ENCODE data around the gene LGALS14. TPM values are rescaled to one million over a fixed set of nuclear protein-coding genes. Genes with fewer than 3 reads are reported as not detected.

The LGALS14 gene
- total and polyA plus RNA-seq, 10 donors = not detected

DNA sequence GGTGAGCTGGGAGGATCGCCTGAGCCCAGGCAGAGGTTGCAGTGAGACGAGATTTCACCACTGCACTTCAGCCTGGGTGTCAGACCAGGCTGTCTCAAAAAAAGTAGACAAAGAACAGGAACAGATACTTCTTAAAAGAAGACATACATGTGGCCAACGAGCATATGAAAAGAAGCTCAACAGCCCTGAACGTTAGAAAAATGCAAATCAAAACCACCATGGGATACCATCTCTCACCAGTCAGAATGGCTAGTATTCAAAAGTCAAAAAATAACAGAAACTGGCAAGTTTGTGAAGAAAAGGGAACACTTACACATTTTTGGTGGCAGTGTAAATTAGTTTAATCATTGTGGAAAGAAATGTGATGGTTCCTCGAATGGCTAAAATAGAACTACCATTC is 3.0 kb upstream of the LGALS14 start:
- WGBS, 5 donors = 59 to 66% (median 64%) methylated on average over 5 of the region's 5 CpGs
- no peak for DNase-seq
- Histone ChIP-seq H3K27me3 (replicated peaks in 1 of 7) (peaks cover 0 to 53% (median 5%) of the 10 kb centered on the region in 7 donors), H3K4me1 (peaks cover 0 to 4% (median 0%) of the 10 kb centered on the region in 6 donors), H3K4me3 (no peak overlapping the region), H3K9me3 (no peaks in the 10 kb centered on the region), H3K27ac (no peak overlapping the region), H3K36me3 (no peaks in the 10 kb centered on the region)
- intact Hi-C loops (cut with DNase I; ENCODE audit: low total_unique reads) = no loop called here
- no peak for TF ChIP-seq POLR2A (IDR thresholded peaks at IDR 0.05)
- TF ChIP-seq, protein P1, sequence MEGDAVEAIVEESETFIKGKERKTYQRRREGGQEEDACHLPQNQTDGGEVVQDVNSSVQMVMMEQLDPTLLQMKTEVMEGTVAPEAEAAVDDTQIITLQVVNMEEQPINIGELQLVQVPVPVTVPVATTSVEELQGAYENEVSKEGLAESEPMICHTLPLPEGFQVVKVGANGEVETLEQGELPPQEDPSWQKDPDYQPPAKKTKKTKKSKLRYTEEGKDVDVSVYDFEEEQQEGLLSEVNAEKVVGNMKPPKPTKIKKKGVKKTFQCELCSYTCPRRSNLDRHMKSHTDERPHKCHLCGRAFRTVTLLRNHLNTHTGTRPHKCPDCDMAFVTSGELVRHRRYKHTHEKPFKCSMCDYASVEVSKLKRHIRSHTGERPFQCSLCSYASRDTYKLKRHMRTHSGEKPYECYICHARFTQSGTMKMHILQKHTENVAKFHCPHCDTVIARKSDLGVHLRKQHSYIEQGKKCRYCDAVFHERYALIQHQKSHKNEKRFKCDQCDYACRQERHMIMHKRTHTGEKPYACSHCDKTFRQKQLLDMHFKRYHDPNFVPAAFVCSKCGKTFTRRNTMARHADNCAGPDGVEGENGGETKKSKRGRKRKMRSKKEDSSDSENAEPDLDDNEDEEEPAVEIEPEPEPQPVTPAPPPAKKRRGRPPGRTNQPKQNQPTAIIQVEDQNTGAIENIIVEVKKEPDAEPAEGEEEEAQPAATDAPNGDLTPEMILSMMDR (IDR thresholded peaks at IDR 0.05 in 8 of 11, conservative IDR thresholded peaks at IDR 0.05 in 3 of 11) = no peak
- TF ChIP-seq POLR2AphosphoS5 (IDR thresholded peaks at IDR 0.05) = no peak

DNA sequence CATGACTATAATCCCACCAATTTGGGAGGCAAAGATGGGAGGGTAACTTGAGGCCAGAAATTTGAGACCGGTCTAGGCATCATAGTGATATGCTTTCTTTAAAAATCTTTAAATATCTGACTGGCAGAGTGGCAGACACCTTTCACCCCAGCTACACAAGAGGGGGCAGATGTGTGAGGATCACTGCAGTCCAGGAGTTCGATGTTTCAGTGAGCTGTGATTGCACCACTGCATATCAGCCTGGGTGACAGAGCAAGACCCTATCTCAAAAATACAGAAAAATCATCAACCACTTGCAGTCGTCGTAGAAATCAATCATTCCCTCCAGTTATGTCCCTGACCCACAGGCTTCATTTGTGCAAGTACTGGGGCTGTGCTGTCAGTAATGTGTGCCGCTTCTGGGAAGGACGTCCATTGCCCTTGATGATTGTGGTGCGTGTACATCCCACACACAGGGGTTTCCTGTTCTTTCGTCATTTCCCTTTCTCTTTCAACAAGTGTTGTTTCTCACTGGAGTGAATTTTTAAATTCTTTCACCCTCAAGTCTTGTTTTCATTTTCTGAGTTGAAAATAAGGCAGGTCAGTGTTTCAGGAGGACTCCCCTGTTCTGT is 1.4 kb downstream of the LGALS14 start:
- DNase-seq = no peak
- Histone ChIP-seq H3K9me3 (no peaks in the 10 kb centered on the region), H3K27me3 (replicated peaks in 1 of 7) (peaks cover 0 to 24% (median 3%) of the 10 kb centered on the region in 7 donors), H3K4me1 (peaks cover 0 to 4% (median 0%) of the 10 kb centered on the region in 6 donors), H3K36me3 (no peaks in the 10 kb centered on the region), H3K4me3 (no peak overlapping the region), H3K27ac (peak overlapping the region in 1 of 8 donors; percentile 9)
- 40 to 47% (median 45%) methylated on average over 8 of the region's 8 CpGs for WGBS, 5 donors
- intact Hi-C loops (cut with DNase I; ENCODE audit: low total_unique reads) = no loop called here
- no peak for TF ChIP-seq POLR2AphosphoS5 (IDR thresholded peaks at IDR 0.05)
- TF ChIP-seq, protein P1 (IDR thresholded peaks at IDR 0.05 in 8 of 11, conservative IDR thresholded peaks at IDR 0.05 in 3 of 11) = no peak
- no peak for TF ChIP-seq POLR2A (IDR thresholded peaks at IDR 0.05)

DNA sequence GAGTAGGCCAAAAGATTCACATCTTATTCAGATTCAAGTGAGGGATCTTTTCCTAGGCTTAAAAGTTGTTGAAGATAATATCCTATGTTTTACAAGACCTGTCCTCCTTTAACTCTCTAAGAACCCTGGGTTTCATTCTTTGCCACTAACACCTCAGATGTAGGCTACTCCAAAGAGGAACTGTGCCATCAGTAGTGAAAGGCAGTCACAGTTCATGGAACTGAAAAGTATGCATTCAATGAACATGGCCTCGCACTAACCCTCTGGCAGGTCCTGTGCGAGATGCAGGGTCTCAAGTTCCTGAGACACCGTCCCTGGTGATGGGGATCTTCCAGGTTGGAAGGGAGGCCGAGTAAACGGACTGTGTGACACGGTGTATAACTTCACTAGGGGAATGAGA is 4.3 kb downstream of the LGALS14 start:
- no peak for DNase-seq
- Histone ChIP-seq H3K27ac (no peak overlapping the region), H3K9me3 (no peaks in the 10 kb centered on the region), H3K27me3 (replicated peaks in 1 of 7) (peaks cover 0 to 4% (median 0%) of the 10 kb centered on the region in 7 donors), H3K4me3 (no peak overlapping the region), H3K36me3 (no peaks in the 10 kb centered on the region), H3K4me1 (peaks cover 0 to 4% (median 0%) of the 10 kb centered on the region in 6 donors)
- intact Hi-C loops (cut with DNase I; ENCODE audit: low total_unique reads) = no loop called here
- TF ChIP-seq POLR2AphosphoS5 (IDR thresholded peaks at IDR 0.05) (no peak), POLR2A (IDR thresholded peaks at IDR 0.05) (no peak)
- TF ChIP-seq, protein P1 (IDR thresholded peaks at IDR 0.05 in 8 of 11, conservative IDR thresholded peaks at IDR 0.05 in 3 of 11) = no peak
- 74 to 85% (median 82%) methylated on average over 6 of the region's 6 CpGs for WGBS, 5 donors

DNA sequence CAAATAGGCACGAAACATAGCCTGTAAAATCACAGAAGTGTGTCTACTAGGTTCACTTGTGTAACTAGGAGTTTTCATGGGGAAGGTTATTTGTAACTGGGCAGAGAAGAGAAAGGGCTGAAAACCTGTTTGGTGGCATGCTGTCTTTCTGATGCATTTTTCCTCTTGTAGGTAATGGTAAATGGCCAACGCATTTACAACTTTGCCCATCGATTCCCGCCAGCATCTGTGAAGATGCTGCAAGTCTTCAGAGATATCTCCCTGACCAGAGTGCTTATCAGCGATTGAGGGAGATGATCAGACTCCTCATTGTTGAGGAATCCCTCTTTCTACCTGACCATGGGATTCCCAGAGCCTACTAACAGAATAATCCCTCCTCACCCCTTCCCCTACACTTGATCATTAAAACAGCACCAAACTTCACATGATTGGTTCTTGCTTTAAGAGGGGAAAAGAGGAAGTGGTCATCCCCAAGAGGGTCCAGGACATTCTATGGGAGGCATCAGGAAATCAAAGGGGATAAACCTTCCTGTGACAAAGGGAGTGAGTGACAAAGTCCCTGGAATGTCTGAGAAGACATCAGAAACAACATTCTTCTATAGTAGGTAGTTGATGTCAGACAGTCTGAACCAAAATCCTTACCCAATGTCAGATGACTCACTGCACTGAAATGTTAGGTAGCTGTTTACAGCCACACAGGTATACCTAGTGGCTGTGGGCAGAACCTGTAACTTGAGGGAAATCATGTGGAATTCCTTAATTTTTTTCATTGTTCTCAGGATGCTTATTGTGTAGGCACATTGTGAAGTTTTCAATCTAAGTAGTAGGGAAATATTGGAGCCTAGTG is 5.0 kb downstream of the LGALS14 start:
- WGBS, 5 donors = 84 to 89% (median 86%) methylated on average over 5 of the region's 5 CpGs
- TF ChIP-seq POLR2AphosphoS5 (IDR thresholded peaks at IDR 0.05) (no peak), POLR2A (IDR thresholded peaks at IDR 0.05) (no peak)
- TF ChIP-seq, protein P1 (IDR thresholded peaks at IDR 0.05 in 8 of 11, conservative IDR thresholded peaks at IDR 0.05 in 3 of 11) = no peak
- H3K4me3 ChIP-seq = no peak overlapping the region

More for the DNA sequence above, 5.0 kb downstream of the LGALS14 start:
- Histone ChIP-seq H3K4me1 (peaks cover 0 to 4% (median 0%) of the 10 kb centered on the region in 6 donors), H3K9me3 (peaks cover 0 to 3% (median 0%) of the 10 kb centered on the region in 8 donors), H3K27ac (no peak overlapping the region), H3K36me3 (no peaks in the 10 kb centered on the region), H3K27me3 (replicated peaks in 1 of 7) (peaks cover 0 to 4% (median 0%) of the 10 kb centered on the region in 7 donors)
- intact Hi-C loops (cut with DNase I; ENCODE audit: low total_unique reads) = no loop called here
- DNase-seq = no peak

Measured in spleen (tissue), 11 donors.